Gastroesophageal sphincter (tissue), 3 donors: ENCODE data around the gene CLIC2.

Source experiments
- EP300 ChIP-seq: sonication (generic); formaldehyde crosslinking; IDR thresholded peaks from one replicate; pipeline ENCODE4 v1.6.1; 2017; ENCODE audit warnings: antibody characterized with exemption, mild to moderate bottlenecking
- POLR2A ChIP-seq, 2 donors: fragments of 450-650 bp; IDR thresholded peaks; one replicate each; pipeline ENCODE4 v1.6.1; 2017; ENCODE audit warnings: antibody characterized with exemption in 2 of 2, mild to moderate bottlenecking in 2 of 2, moderate library complexity in 1 of 2
- POLR2AphosphoS5 ChIP-seq: sonication (generic); formaldehyde crosslinking; IDR thresholded peaks from one replicate; pipeline ENCODE4 v1.6.1; 2017; ENCODE audit warnings: antibody characterized with exemption
- TF ChIP-seq, protein P1 (sequence below), 4 experiments: fragments of 200-600 bp in 2 of 4; fragments of 450-650 bp in 2 of 4; sonication (generic) in 1 of 4; IDR thresholded peaks; one replicate each; pipeline ENCODE4 v1.5.1; 2017 to 2019; ENCODE audit warnings: antibody characterized with exemption in 4 of 4, mild to moderate bottlenecking in 2 of 4, moderate library complexity in 2 of 4

DNA sequence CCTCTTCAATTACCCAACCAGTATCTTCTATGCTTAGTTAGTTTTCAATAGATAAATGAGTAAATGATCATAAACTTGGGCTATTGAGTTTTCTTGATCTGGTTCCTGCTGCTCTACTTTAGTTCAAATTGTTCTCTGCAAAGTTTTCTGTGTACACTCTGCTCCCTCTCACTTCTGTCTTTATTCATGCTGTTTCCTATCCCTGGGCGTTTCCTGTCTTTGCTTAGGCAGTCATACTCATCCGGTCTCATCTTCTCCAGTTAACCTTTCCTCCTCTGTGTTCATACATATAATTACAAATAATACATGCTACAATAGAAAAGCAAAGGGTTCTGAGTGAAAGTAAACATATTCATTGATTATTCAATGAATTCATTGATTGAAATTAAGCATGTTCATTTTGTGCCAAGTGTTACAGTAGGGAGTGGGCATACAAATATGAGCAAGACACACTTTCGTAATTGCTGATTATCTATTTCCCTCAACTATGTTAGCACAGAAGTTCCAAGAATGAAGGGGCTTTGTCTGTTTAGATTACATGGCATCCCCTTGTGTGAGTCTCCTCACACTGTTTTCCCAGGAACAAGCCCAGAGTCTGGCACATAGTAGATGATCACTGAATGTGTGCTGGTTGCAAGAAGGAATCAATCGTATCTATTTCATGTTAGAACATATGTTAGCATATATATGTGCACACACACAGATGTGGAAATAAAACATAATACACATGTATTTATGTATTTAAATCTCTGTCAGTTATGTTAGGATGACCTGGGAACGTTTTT, 71.3 kb downstream of the CLIC2 start:
- TF ChIP-seq, protein P1, sequence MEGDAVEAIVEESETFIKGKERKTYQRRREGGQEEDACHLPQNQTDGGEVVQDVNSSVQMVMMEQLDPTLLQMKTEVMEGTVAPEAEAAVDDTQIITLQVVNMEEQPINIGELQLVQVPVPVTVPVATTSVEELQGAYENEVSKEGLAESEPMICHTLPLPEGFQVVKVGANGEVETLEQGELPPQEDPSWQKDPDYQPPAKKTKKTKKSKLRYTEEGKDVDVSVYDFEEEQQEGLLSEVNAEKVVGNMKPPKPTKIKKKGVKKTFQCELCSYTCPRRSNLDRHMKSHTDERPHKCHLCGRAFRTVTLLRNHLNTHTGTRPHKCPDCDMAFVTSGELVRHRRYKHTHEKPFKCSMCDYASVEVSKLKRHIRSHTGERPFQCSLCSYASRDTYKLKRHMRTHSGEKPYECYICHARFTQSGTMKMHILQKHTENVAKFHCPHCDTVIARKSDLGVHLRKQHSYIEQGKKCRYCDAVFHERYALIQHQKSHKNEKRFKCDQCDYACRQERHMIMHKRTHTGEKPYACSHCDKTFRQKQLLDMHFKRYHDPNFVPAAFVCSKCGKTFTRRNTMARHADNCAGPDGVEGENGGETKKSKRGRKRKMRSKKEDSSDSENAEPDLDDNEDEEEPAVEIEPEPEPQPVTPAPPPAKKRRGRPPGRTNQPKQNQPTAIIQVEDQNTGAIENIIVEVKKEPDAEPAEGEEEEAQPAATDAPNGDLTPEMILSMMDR (IDR thresholded peaks at IDR 0.05): no peak
- TF ChIP-seq POLR2AphosphoS5: no peak
- TF ChIP-seq POLR2A (IDR thresholded peaks at IDR 0.05): no peak
- TF ChIP-seq EP300: no peak
